Activated CD8-positive, alpha-beta T cell treated with anti-CD3 and anti-CD28 coated beads for 36 hours (primary cell): Measurements from ENCODE around the gene TCF4. TPM values are rescaled to one million over a fixed set of nuclear protein-coding genes. Genes with fewer than 3 reads are reported as not detected.

Experiments
- ATAC-seq: fragments of 200-7000 bp; cut with Tn5 transposase; one replicate; pipeline ENCODE4 v1.10.0; 2021; ENCODE audit warnings: mild to moderate bottlenecking, moderate library complexity
- CTCF ChIA-PET: fragments of 350-600 bp; sonication (Branson Sonifier 250); formaldehyde crosslinking; loops from one replicate; lab custom pipeline; 2021; ENCODE audit warnings: antibody characterized with exemption; lab: Charles Lee
- POLR2A ChIA-PET: fragments of 350-600 bp; sonication (Branson Sonifier 250); formaldehyde crosslinking; loops from one replicate; lab custom pipeline; 2021; ENCODE audit warnings: antibody characterized with exemption; lab: Charles Lee
- DNase-seq: peaks from one replicate; pipeline ENCODE4 v3.0.0-alpha.2; 2020
- H3K27ac Mint-ChIP-seq: one replicate; pipeline ENCODE4 v1.8.0; 2021; ENCODE audit warnings: mild to moderate bottlenecking, mixed read lengths
- H3K27me3 Mint-ChIP-seq: one replicate; pipeline ENCODE4 v1.8.0; 2021; ENCODE audit warnings: mixed read lengths
- H3K36me3 Mint-ChIP-seq: one replicate; pipeline ENCODE4 v1.8.0; 2021; ENCODE audit warnings: low read depth, mixed read lengths
- H3K4me1 Mint-ChIP-seq: one replicate; pipeline ENCODE4 v1.8.0; 2021; ENCODE audit warnings: low read depth, mixed read lengths
- H3K4me3 Mint-ChIP-seq: one replicate; pipeline ENCODE4 v1.8.0; 2021; ENCODE audit warnings: mild to moderate bottlenecking, moderate library complexity, mixed read lengths
- H3K9me3 Mint-ChIP-seq: one replicate; pipeline ENCODE4 v1.8.0; 2021; ENCODE audit warnings: mixed read lengths
- intact Hi-C: fragments of 100-400 bp; cut with micrococcal nuclease; formaldehyde crosslinking; loops from one replicate; pipeline ENCODE4 v1.10.0; 2022
- total RNA-seq, 2 experiments: library from RNA; stranded (reverse); gene quantifications; one replicate each; pipeline ENCODE4 v1.2.3, GENCODE V29; 2021
- TF ChIP-seq, protein P1 (sequence below): fragments of 200-600 bp; IDR thresholded peaks from one replicate; pipeline ENCODE4 v1.8.0; 2022; ENCODE audit warnings: antibody characterized with exemption, mild to moderate bottlenecking

TCF4 gene
- total RNA-seq, 2 experiments from 2014 or later = 1.2 to 1.4 TPM

DNA sequence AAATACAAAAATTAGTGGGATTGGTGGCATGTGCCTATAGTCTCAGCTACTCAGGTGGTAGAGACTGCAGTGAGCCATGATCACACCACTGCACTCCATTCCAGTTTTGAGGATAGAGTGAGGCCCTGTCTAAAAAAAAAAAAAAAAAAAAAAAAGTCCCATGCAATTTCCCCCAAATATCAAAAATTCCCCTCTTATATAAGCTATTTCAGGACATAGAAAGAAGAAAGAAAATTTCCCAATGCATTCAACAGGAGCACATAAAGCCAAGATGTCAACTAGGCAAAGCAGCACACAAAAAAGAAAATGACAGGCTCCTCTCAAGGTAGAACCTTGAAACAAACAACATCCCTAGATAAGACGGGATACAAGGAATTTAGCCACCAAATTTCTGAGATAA lies 213.3 kb downstream of the TCF4 start:
- ChIA-PET POLR2A (no interaction called here), CTCF (no interaction called here)
- Mint-ChIP-seq H3K36me3 (no peaks in the 10 kb centered on the region), H3K27me3 (no peaks in the 10 kb centered on the region), H3K9me3 (peaks cover 2% of the 10 kb centered on the region), H3K27ac (no peak overlapping the region), H3K4me3 (no peak overlapping the region), H3K4me1 (no peaks in the 10 kb centered on the region)
- TF ChIP-seq, protein P1, sequence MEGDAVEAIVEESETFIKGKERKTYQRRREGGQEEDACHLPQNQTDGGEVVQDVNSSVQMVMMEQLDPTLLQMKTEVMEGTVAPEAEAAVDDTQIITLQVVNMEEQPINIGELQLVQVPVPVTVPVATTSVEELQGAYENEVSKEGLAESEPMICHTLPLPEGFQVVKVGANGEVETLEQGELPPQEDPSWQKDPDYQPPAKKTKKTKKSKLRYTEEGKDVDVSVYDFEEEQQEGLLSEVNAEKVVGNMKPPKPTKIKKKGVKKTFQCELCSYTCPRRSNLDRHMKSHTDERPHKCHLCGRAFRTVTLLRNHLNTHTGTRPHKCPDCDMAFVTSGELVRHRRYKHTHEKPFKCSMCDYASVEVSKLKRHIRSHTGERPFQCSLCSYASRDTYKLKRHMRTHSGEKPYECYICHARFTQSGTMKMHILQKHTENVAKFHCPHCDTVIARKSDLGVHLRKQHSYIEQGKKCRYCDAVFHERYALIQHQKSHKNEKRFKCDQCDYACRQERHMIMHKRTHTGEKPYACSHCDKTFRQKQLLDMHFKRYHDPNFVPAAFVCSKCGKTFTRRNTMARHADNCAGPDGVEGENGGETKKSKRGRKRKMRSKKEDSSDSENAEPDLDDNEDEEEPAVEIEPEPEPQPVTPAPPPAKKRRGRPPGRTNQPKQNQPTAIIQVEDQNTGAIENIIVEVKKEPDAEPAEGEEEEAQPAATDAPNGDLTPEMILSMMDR = no peak
- DNase-seq (no peak), ATAC-seq (no peak)
- intact Hi-C loops = no loop called here

DNA sequence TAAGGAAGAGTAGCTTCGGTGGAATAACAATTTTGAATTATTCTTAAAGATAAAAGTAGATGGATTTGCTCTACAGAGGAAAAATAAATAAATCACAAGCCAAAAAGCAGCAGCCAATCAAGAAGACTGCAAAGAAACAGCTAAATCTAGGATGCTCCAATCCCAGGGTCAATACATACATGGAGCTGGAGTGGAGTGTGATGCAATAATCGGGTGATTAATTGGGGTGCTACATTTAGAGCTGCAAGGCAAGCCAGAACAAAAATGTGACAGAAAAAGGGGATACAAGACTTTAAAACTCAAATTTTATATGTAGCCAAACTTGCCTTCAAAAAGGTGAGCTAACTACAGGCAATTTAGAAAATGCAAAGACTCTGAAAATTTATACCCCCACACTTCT lies 215.8 kb downstream of the TCF4 start:
- Mint-ChIP-seq H3K27ac (no peak overlapping the region), H3K4me3 (no peak overlapping the region), H3K36me3 (no peaks in the 10 kb centered on the region), H3K27me3 (no peaks in the 10 kb centered on the region), H3K9me3 (peaks cover 2% of the 10 kb centered on the region), H3K4me1 (no peaks in the 10 kb centered on the region)
- ATAC-seq (no peak), DNase-seq (no peak)
- intact Hi-C loops = no loop called here
- ChIA-PET POLR2A (no interaction called here), CTCF (interaction anchor here (1.3 kb wide), 1 partner anchor 138 kb away, joined by 3 read pairs; no protein-coding TSS in a partner anchor)
- TF ChIP-seq, protein P1 = no peak

DNA sequence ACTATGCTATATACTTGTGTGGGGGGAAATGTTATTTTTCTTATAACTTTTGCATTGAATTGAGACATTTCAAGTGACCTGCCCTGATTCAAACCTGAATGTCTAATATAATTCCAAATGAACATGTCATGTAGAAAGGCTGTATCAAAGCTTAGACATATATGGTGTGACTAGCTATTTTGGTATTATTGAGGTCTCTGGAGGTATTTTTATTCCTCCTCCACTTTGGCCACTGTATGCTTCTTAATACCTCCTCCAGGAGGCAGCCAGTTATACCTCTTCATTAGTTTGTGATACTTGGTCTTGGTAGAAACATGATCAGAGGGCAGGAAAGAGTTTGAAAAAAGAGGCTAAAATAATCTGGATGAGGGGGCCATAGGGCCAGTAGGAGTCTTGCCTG lies 217.1 kb downstream of the TCF4 start:
- H3K9me3 Mint-ChIP-seq = peaks cover 2% of the 10 kb centered on the region
- no peaks in the 10 kb centered on the region for H3K27me3 Mint-ChIP-seq
- DNase-seq (no peak), ATAC-seq (no peak)
- POLR2A ChIA-PET = no interaction called here
- H3K36me3 Mint-ChIP-seq = no peaks in the 10 kb centered on the region
- no peak overlapping the region for H3K27ac Mint-ChIP-seq
- TF ChIP-seq, protein P1 = no peak
- CTCF ChIA-PET = no interaction called here
- H3K4me3 Mint-ChIP-seq = no peak overlapping the region
- no peaks in the 10 kb centered on the region for H3K4me1 Mint-ChIP-seq
- intact Hi-C loops = no loop called here

DNA sequence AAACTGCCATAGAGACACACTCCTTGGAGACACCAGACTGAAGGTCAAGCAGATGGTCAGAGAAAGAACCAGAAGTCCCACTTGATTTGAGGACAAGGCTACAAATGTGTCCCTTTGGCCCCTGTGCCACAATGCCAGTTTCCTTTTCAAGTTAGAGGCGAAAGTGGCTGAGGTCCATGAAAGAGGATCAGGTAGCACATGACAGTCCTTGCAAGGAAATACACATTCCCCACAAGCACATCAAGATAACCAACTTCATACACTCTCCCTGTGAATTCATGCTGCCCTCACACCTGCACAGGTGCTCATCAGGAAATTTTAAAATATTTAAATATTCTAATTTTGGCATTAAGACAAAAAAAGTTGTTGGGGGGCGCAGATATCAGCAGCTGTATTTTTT lies 218.6 kb downstream of the TCF4 start:
- no peak for ATAC-seq
- intact Hi-C loops = no loop called here
- CTCF ChIA-PET = interaction anchor here (0.6 kb wide), 1 partner anchor 174 kb away, joined by 3 read pairs; no protein-coding TSS in a partner anchor
- H3K9me3 Mint-ChIP-seq = no peaks in the 10 kb centered on the region
- no peak for DNase-seq
- TF ChIP-seq, protein P1 = no peak
- POLR2A ChIA-PET = no interaction called here
- H3K4me3 Mint-ChIP-seq = no peak overlapping the region
- no peaks in the 10 kb centered on the region for H3K36me3 Mint-ChIP-seq
- no peaks in the 10 kb centered on the region for H3K4me1 Mint-ChIP-seq
- H3K27me3 Mint-ChIP-seq = no peaks in the 10 kb centered on the region
- no peak overlapping the region for H3K27ac Mint-ChIP-seq

DNA sequence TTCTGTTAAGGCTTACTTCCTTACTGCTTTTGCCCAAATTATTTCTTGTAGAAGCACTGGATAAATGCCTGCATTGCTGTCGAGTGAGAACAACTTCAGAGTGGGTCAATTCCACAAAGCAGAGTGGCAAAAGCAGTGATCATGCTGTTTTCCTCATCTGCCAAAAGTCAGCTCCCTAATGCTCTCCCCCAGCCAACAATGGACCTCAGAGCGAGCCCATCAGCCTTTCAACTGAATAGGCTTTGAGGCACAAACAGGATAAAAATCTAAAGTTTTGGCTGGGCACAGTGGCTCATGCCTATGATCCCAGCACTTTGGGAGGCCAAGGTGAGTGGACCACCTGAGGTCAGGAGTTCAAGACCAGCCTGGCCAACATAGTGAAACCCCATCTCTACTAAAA lies 222.7 kb downstream of the TCF4 start:
- H3K27ac Mint-ChIP-seq = no peak overlapping the region
- H3K36me3 Mint-ChIP-seq = no peaks in the 10 kb centered on the region
- TF ChIP-seq, protein P1 = no peak
- intact Hi-C loops = no loop called here
- no peaks in the 10 kb centered on the region for H3K27me3 Mint-ChIP-seq
- no peaks in the 10 kb centered on the region for H3K9me3 Mint-ChIP-seq
- H3K4me3 Mint-ChIP-seq = no peak overlapping the region
- POLR2A ChIA-PET = no interaction called here
- DNase-seq (no peak), ATAC-seq (no peak)
- CTCF ChIA-PET = no interaction called here
- H3K4me1 Mint-ChIP-seq = no peaks in the 10 kb centered on the region
